GM21367 (cell line): Measurements from ENCODE around the gene HDAC8.
A peak's percentile ranks its signal among the peaks of the same experiment; 100 is the strongest.

ENCODE experiments used
- ATAC-seq: cut with Tn5 transposase; IDR thresholded peaks from one replicate; pipeline ENCODE4 v1.9.1; 2021; ENCODE audit not compliant: unreplicated experiment

The HDAC8 gene

GRCh38 chrX:72382202-72382595 lies 190.4 kb downstream of the HDAC8 start:
- no peak for ATAC-seq

GRCh38 chrX:72381439-72382201 lies 191.0 kb downstream of the HDAC8 start:
- ATAC-seq, result no peak

- ATAC-seq, result no peak
Measured at GRCh38 chrX:72376124-72376523, 196.5 kb downstream of the HDAC8 start.

GRCh38 chrX:72373136-72373535 lies 199.5 kb downstream of the HDAC8 start:
- ATAC-seq, result no peak

GRCh38 chrX:72372735-72373134 lies 199.9 kb downstream of the HDAC8 start:
- ATAC-seq, result no peak

- no peak for ATAC-seq
Measured at GRCh38 chrX:72371405-72371804, 201.2 kb downstream of the HDAC8 start.

- no peak for ATAC-seq
Measured at GRCh38 chrX:72368796-72369195, 203.8 kb downstream of the HDAC8 start.

- no peak for ATAC-seq
Measured at GRCh38 chrX:72367516-72367915, 205.1 kb downstream of the HDAC8 start.

GRCh38 chrX:72366701-72367454 lies 205.8 kb downstream of the HDAC8 start:
- no peak for ATAC-seq

GRCh38 chrX:72366178-72366577 lies 206.5 kb downstream of the HDAC8 start:
- ATAC-seq, result no peak

GRCh38 chrX:72365126-72365525 lies 207.5 kb downstream of the HDAC8 start:
- ATAC-seq, result no peak

- no peak for ATAC-seq
Measured at GRCh38 chrX:72360326-72360725, 212.3 kb downstream of the HDAC8 start.

GRCh38 chrX:72358313-72358712 lies 214.3 kb downstream of the HDAC8 start:
- no peak for ATAC-seq

- no peak for ATAC-seq
Measured at GRCh38 chrX:72352786-72353185, 219.9 kb downstream of the HDAC8 start.

GRCh38 chrX:72351606-72352334 lies 220.9 kb downstream of the HDAC8 start:
- ATAC-seq, result no peak

- peak; percentile 86 for ATAC-seq
Measured at GRCh38 chrX:72349190-72349589, 223.5 kb downstream of the HDAC8 start.

- no peak for ATAC-seq
Measured at GRCh38 chrX:72348247-72348979, 224.2 kb downstream of the HDAC8 start.

- ATAC-seq, result no peak
Measured at GRCh38 chrX:72347366-72347765, 225.3 kb downstream of the HDAC8 start.

GRCh38 chrX:72346302-72346949 lies 226.2 kb downstream of the HDAC8 start:
- ATAC-seq, result no peak

GRCh38 chrX:72340626-72341025 lies 232.0 kb downstream of the HDAC8 start:
- no peak for ATAC-seq

GRCh38 chrX:72340041-72340440 lies 232.6 kb downstream of the HDAC8 start:
- ATAC-seq, result no peak
